ENCODE results near the gene PCDHA13. TPM values are rescaled to one million over a fixed set of nuclear protein-coding genes. Genes with fewer than 3 reads are reported as not detected.
"Not testable (repeated sequence)": the region's sequence is repeated elsewhere in the genome, so short reads cannot be mapped to it uniquely, and the experiment has no call there.

PCDHA13 gene
- total RNA-seq, 4 donors from 2014 or later = 0.38 to 0.47 TPM; not detected in 2

DNA sequence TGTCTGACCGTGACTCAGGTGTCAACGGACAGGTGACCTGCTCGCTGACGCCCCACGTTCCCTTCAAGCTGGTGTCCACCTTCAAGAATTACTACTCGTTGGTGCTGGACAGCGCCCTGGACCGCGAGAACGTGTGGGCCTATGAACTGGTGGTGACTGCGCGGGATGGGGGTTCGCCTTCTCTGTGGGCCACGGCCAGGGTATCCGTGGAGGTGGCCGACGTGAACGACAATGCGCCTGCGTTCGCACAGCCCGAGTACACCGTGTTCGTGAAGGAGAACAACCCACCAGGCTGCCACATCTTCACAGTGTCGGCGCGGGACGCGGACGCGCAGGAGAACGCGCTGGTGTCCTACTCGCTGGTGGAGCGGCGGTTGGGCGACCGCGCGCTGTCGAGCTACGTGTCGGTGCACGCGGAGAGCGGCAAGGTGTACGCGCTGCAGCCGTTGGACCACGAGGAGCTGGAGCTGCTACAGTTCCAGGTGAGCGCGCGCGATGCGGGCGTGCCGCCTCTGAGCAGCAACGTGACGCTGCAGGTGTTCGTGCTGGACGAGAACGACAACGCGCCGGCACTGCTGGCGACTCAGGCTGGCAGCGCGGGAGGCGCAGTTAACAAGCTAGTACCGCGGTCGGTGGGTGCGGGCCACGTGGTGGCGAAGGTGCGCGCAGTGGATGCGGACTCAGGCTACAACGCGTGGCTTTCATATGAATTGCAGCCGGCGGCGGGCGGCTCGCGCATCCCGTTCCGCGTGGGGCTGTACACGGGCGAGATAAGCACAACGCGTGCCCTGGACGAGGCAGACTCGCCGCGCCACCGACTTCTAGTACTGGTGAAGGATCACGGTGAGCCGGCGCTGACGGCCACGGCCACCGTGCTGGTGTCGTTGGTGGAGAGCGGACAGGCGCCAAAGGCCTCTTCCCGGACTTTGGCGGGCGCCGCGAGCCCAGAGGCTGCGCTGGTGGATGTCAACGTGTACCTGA lies 11.4 kb upstream of the PCDHA13 start:
- TF ChIP-seq POLR2A (IDR thresholded peaks at IDR 0.05) (no peak), POLR2AphosphoS5 (IDR thresholded peaks at IDR 0.05) (no peak)
- TF ChIP-seq, protein P1, sequence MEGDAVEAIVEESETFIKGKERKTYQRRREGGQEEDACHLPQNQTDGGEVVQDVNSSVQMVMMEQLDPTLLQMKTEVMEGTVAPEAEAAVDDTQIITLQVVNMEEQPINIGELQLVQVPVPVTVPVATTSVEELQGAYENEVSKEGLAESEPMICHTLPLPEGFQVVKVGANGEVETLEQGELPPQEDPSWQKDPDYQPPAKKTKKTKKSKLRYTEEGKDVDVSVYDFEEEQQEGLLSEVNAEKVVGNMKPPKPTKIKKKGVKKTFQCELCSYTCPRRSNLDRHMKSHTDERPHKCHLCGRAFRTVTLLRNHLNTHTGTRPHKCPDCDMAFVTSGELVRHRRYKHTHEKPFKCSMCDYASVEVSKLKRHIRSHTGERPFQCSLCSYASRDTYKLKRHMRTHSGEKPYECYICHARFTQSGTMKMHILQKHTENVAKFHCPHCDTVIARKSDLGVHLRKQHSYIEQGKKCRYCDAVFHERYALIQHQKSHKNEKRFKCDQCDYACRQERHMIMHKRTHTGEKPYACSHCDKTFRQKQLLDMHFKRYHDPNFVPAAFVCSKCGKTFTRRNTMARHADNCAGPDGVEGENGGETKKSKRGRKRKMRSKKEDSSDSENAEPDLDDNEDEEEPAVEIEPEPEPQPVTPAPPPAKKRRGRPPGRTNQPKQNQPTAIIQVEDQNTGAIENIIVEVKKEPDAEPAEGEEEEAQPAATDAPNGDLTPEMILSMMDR (IDR thresholded peaks at IDR 0.05) = no peak
- H3K4me1 ChIP-seq = no peaks in the 10 kb centered on the region
- no peak overlapping the region for H3K27ac ChIP-seq
- H3K27me3 ChIP-seq = no peaks in the 10 kb centered on the region
- no peaks in the 10 kb centered on the region for H3K36me3 ChIP-seq
- peaks cover 19% of the 10 kb centered on the region for H3K9me3 ChIP-seq
- 57% methylated on average over 48 of the region's 114 CpGs for WGBS
- DNase-seq (ENCODE audit: low spot score in 2 of 2) = no peak
- no peak overlapping the region for H3K4me3 ChIP-seq

GRCh38 chr5:140875085-140876065 lies 6.5 kb upstream of the PCDHA13 start, which contains the start of gene PCDHA12:
PCDHA12 (plus strand) TSS chr5:140875308; CDS start chr5:140875473, 165 bp downstream.
- Histone ChIP-seq H3K4me1 (no peaks in the 10 kb centered on the region), H3K27me3 (peaks cover 4% of the 10 kb centered on the region), H3K36me3 (no peaks in the 10 kb centered on the region), H3K9me3 (peaks cover 23% of the 10 kb centered on the region), H3K27ac (no peak within 1 kb of the TSS), H3K4me3 (no peak within 1 kb of the TSS)
- no peak for DNase-seq (ENCODE audit: low spot score in 2 of 2)
- 21% methylated on average over 47 of the region's 47 CpGs for WGBS
- TF ChIP-seq POLR2A (IDR thresholded peaks at IDR 0.05) (no peak), POLR2AphosphoS5 (IDR thresholded peaks at IDR 0.05) (no peak), EP300 (IDR thresholded peaks at IDR 0.05) (no peak)
- TF ChIP-seq, protein P1 (IDR thresholded peaks at IDR 0.05) = no peak

GRCh38 chr5:140876541-140877261 lies 5.2 kb upstream of the PCDHA13 start:
- peaks cover 15% of the 10 kb centered on the region for H3K9me3 ChIP-seq
- not testable (repeated sequence) for H3K4me1 ChIP-seq

GRCh38 chr5:140877262-140877581 lies 4.7 kb upstream of the PCDHA13 start:
- Histone ChIP-seq H3K27me3 (peaks cover 4% of the 10 kb centered on the region), H3K9me3 (peaks cover 20% of the 10 kb centered on the region), H3K27ac (no peak overlapping the region), H3K4me3 (no peak overlapping the region), H3K4me1 (no peaks in the 10 kb centered on the region), H3K36me3 (no peaks in the 10 kb centered on the region)
- TF ChIP-seq, protein P1 (IDR thresholded peaks at IDR 0.05) = no peak
- TF ChIP-seq POLR2A (IDR thresholded peaks at IDR 0.05) (no peak), POLR2AphosphoS5 (IDR thresholded peaks at IDR 0.05) (no peak), EP300 (IDR thresholded peaks at IDR 0.05) (no peak)
- 80% methylated on average over 1 of the region's 37 CpGs for WGBS
- no peak for DNase-seq (ENCODE audit: low spot score in 2 of 2)

More at GRCh38 chr5:140876541-140877261, 5.2 kb upstream of the PCDHA13 start:
- H3K27me3 ChIP-seq; DNase-seq (ENCODE audit: low spot score in 2 of 2); H3K4me3 ChIP-seq; H3K36me3 ChIP-seq; H3K27ac ChIP-seq: not testable (repeated sequence)
- WGBS = 49% methylated on average over 8 of the region's 80 CpGs

DNA sequence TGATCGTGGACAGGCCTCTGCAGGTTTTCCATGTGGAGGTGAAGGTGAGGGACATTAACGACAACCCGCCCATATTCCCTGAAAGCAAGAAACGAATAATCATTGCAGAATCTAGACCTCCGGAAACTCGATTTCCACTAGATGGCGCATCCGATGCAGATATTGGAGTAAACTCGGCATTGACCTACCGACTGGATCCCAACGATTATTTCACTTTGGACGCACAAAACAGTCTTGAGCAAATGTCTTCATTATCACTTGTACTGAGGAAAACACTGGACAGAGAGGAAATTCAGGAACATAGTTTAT lies 621 bp downstream of the PCDHA13 start:
- Histone ChIP-seq H3K36me3 (no peaks in the 10 kb centered on the region), H3K4me3 (no peak overlapping the region), H3K27me3 (no peaks in the 10 kb centered on the region), H3K27ac (no peak overlapping the region), H3K4me1 (no peaks in the 10 kb centered on the region), H3K9me3 (peaks cover 27% of the 10 kb centered on the region)
- 21% methylated on average over 12 of the region's 12 CpGs for WGBS
- TF ChIP-seq EP300 (IDR thresholded peaks at IDR 0.05) = no peak
- TF ChIP-seq POLR2AphosphoS5 (IDR thresholded peaks at IDR 0.05) = no peak
- TF ChIP-seq, protein P1 (IDR thresholded peaks at IDR 0.05) = no peak
- no peak for TF ChIP-seq POLR2A (IDR thresholded peaks at IDR 0.05)
- no peak for DNase-seq (ENCODE audit: low spot score in 2 of 2)

All from suprapubic skin (tissue), 4 donors.